ENCODE results near the gene ARIH1.

DNA sequence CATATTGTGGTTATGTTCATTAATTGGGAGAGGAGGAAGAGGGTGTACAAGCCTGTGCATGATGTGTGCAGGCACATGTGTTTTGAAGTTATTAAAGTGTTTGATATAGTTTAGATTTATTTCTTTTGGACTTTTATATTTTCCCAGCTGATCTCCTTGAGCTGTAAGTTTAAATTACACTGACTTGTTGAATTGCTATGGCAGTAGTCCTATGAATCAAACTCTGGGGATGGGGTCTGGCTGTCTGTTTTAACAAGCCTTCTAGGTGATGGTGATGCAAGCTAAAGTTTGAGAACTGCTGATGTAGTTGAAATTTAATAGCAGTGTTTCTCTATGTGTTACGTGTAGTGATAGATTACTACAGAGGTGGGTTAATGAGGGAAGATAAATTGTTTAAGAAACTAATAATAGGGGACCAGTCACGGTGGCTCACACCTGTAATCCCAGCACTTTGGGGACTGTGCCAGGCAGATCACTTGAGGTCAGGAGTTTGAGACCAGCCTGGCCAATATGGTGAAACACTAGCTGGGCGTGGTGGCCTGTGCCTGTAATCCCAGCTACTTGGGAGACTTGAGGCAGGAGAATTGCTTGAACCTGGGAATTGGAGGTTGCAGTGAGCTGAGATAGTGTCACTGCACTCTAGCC lies 7.0 kb downstream of the ARIH1 start:
- TF ChIP-seq, protein P1, sequence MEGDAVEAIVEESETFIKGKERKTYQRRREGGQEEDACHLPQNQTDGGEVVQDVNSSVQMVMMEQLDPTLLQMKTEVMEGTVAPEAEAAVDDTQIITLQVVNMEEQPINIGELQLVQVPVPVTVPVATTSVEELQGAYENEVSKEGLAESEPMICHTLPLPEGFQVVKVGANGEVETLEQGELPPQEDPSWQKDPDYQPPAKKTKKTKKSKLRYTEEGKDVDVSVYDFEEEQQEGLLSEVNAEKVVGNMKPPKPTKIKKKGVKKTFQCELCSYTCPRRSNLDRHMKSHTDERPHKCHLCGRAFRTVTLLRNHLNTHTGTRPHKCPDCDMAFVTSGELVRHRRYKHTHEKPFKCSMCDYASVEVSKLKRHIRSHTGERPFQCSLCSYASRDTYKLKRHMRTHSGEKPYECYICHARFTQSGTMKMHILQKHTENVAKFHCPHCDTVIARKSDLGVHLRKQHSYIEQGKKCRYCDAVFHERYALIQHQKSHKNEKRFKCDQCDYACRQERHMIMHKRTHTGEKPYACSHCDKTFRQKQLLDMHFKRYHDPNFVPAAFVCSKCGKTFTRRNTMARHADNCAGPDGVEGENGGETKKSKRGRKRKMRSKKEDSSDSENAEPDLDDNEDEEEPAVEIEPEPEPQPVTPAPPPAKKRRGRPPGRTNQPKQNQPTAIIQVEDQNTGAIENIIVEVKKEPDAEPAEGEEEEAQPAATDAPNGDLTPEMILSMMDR (IDR thresholded peaks at IDR 0.05), result no peak
- TF ChIP-seq POLR2A (IDR thresholded peaks at IDR 0.05), result no peak

All from thyroid gland (tissue), 4 donors.